Endothelial cell of umbilical vein (primary cell): ENCODE measurements around the gene PCDHB10. TPM values are rescaled to one million over a fixed set of nuclear protein-coding genes. Genes with fewer than 3 reads are reported as not detected.
A peak's percentile ranks its signal among the peaks of the same experiment; 100 is the strongest.
"Not testable (repeated sequence)": the region's sequence is repeated elsewhere in the genome, so short reads cannot be mapped to it uniquely, and the experiment has no call there.

Experiments
- BruUV-seq: library from RNA; stranded (reverse); fragments of 400-500 nt; replicated peaks from 2 replicates; lab custom pipeline; 2021; lab: Mats Ljungman, UMichigan
- CTCF ChIA-PET: fragments of 300-600, 350-600 bp; sonication (Branson Sonifier 250); formaldehyde crosslinking; loops from one replicate; lab custom pipeline; 2021; ENCODE audit warnings: antibody characterized with exemption, inconsistent platforms; lab: Charles Lee
- POLR2A ChIA-PET: fragments of 300-600, 350-600 bp; sonication (Branson Sonifier 250); formaldehyde crosslinking; loops from one replicate; lab custom pipeline; 2021; ENCODE audit warnings: antibody characterized with exemption, inconsistent platforms; lab: Charles Lee
- DNase-seq: peaks from one replicate; pipeline ENCODE4 v3.0.0-alpha.2; 2011; ENCODE audit warnings: low read depth, low spot score
- FAIRE-seq: peaks from 2 replicates; lab custom pipeline; 2011; peaks lifted over from hg19 to GRCh38; lab: Jason Lieb, UNC
- H2AFZ ChIP-seq: 2 replicates; pipeline ENCODE4 v1.6.0; 2012; ENCODE audit warnings: low read depth, low read length, control low read depth, inconsistent platforms
- H3K27ac ChIP-seq: 2 replicates; pipeline ENCODE4 v1.5.1; 2011; ENCODE audit warnings: low read depth, mild to moderate bottlenecking, control low read depth, low read length, moderate library complexity; ENCODE audit not compliant: insufficient read depth
- H3K27me3 ChIP-seq, 2 experiments: 2 replicates each; pipeline versions ENCODE4 v1.6.0 to v1.6.1; 2011; ENCODE audit warnings: low read length in 2 of 2, mixed read lengths in 1 of 2; ENCODE audit not compliant: control insufficient read depth in 2 of 2, insufficient read depth in 2 of 2
- H3K36me3 ChIP-seq, 2 experiments: 2 replicates in 1 of 2; 3 replicates in 1 of 2; pipeline ENCODE4 v1.5.1; 2011; ENCODE audit warnings: low read length in 2 of 2, mild to moderate bottlenecking in 1 of 2, moderate library complexity in 1 of 2; ENCODE audit not compliant: control insufficient read depth in 2 of 2, insufficient read depth in 2 of 2; ENCODE audit errors: extremely low read depth in 1 of 2
- H3K4me1 ChIP-seq: 3 replicates; pipeline ENCODE4 v1.5.1; 2011; ENCODE audit warnings: mild to moderate bottlenecking, low read length; ENCODE audit not compliant: control insufficient read depth, insufficient read depth; ENCODE audit errors: extremely low read depth
- H3K4me2 ChIP-seq: 2 replicates; pipeline ENCODE4 v1.6.1; 2011; ENCODE audit warnings: low read length, control low read depth, mixed read lengths; ENCODE audit not compliant: insufficient read depth
- H3K4me3 ChIP-seq, 3 experiments: fragments of 200-600 bp in 1 of 3; sonication (generic), shearing (Covaris generic) in 1 of 3; replicated peaks in 1 of 3; 2 replicates each; pipeline ENCODE4 v1.5.1; 2011 to 2016; ENCODE audit warnings: control low read depth in 3 of 3, low read length in 3 of 3, mild to moderate bottlenecking in 2 of 3, inconsistent platforms in 1 of 3, low read depth in 1 of 3, moderate library complexity in 1 of 3; ENCODE audit not compliant: insufficient read depth in 1 of 3
- H3K79me2 ChIP-seq: 2 replicates; pipeline ENCODE4 v1.6.0; 2012; ENCODE audit warnings: low read length, inconsistent platforms; ENCODE audit not compliant: control insufficient read depth, insufficient read depth
- H3K9ac ChIP-seq: replicated peaks from 2 replicates; pipeline ENCODE3; 2011; ENCODE audit warnings: low read length, control low read depth; ENCODE audit not compliant: insufficient read depth; ENCODE audit errors: extremely low read depth
- H3K9me1 ChIP-seq: replicated peaks from 3 replicates; pipeline ENCODE4 v1.6.0; 2011; ENCODE audit warnings: mild to moderate bottlenecking, low read length; ENCODE audit not compliant: control insufficient read depth, insufficient read depth; ENCODE audit errors: extremely low read depth
- H3K9me3 ChIP-seq: replicated peaks from 2 replicates; pipeline ENCODE4 v1.5.1; 2012; ENCODE audit warnings: low read length, inconsistent platforms; ENCODE audit not compliant: control insufficient read depth, insufficient read depth
- H4K20me1 ChIP-seq: replicated peaks from 2 replicates; pipeline ENCODE3; 2011; ENCODE audit warnings: mild to moderate bottlenecking, low read length; ENCODE audit not compliant: control insufficient read depth, insufficient read depth; ENCODE audit errors: extremely low read depth
- dilution Hi-C: fragments of 300-500 bp; cut with MboI; formaldehyde crosslinking; loops from one replicate; pipeline ENCODE4 v1.15.0; 2019; ENCODE audit warnings: low sequenced_read_pairs; ENCODE audit not compliant: extremely low pct_ligation_motif_present
- intact Hi-C: fragments of 100-400 bp; cut with micrococcal nuclease; formaldehyde crosslinking; loops from one replicate; pipeline ENCODE4 v1.10.0; 2022
- polyA plus RNA-seq, 4 experiments: library from polyadenylated mRNA; depleted of rRNA in 3 of 4; stranded (reverse) in 3 of 4; unstranded in 1 of 4; fragments of >200 nt; gene quantifications; 2 replicates each; pipeline versions ENCODE4 v1.2.1 to v1.2.3, GENCODE V29; 2011 to 2012; ENCODE audit warnings: missing spikeins in 1 of 4
- total RNA-seq: library from RNA; stranded (reverse); gene quantifications from 2 replicates; pipeline ENCODE4 v1.2.3, GENCODE V29; 2021

The PCDHB10 gene
- total and polyA plus RNA-seq, 2 donors (not counting 3 experiments of a cell fraction or from before 2014, with no cell fraction given), result 0.51 to 0.62 TPM

GRCh38 chr5:141210849-141211248 lies 18.7 kb downstream of the PCDHB10 start:
- H3K27ac ChIP-seq, H2AFZ ChIP-seq, H3K27me3 ChIP-seq, H3K79me2 ChIP-seq, CTCF ChIA-PET, H3K9me1 ChIP-seq, FAIRE-seq, H3K9ac ChIP-seq, POLR2A ChIA-PET, DNase-seq, H3K4me1 ChIP-seq, dilution Hi-C loops, H3K4me3 ChIP-seq, H4K20me1 ChIP-seq, H3K9me3 ChIP-seq, BruUV-seq, H3K4me2 ChIP-seq, intact Hi-C loops, H3K36me3 ChIP-seq: not testable (repeated sequence)

- H4K20me1 ChIP-seq, intact Hi-C loops, H3K27ac ChIP-seq, H3K9ac ChIP-seq, POLR2A ChIA-PET, H3K27me3 ChIP-seq, H3K4me3 ChIP-seq, H3K4me2 ChIP-seq, H2AFZ ChIP-seq, H3K36me3 ChIP-seq, H3K9me1 ChIP-seq, H3K4me1 ChIP-seq, dilution Hi-C loops, H3K9me3 ChIP-seq, H3K79me2 ChIP-seq: not testable (repeated sequence)
- peak; percentile 44 for DNase-seq
- CTCF ChIA-PET, result interaction anchor here (0.9 to 1.3 kb wide), 3 partner anchors 204 to 350 kb away, joined by 3 to 6 read pairs (median 3); partner anchors contain the start of gene PCDHGB7
- peak; percentile 69 for FAIRE-seq
- TSS peak; percentile 24 for BruUV-seq
Measured at GRCh38 chr5:141213656-141214339, 21.6 kb downstream of the PCDHB10 start, which contains the start of gene PCDHB13. Gene PCDHB13, plus strand, starts transcription at chr5:141213919. Its CDS starts 205 bp downstream, at chr5:141214124.

- H3K4me3 ChIP-seq, result not testable (repeated sequence)
Measured at GRCh38 chr5:141214583-141214982, 22.4 kb downstream of the PCDHB10 start.

GRCh38 chr5:141215504-141215903 lies 23.4 kb downstream of the PCDHB10 start:
- H3K27me3 ChIP-seq, H3K4me3 ChIP-seq, H3K4me2 ChIP-seq, H3K9me1 ChIP-seq, H3K9me3 ChIP-seq, FAIRE-seq, dilution Hi-C loops, CTCF ChIA-PET, H2AFZ ChIP-seq, H3K27ac ChIP-seq, H3K36me3 ChIP-seq, BruUV-seq, intact Hi-C loops, H3K9ac ChIP-seq, DNase-seq, H3K79me2 ChIP-seq, POLR2A ChIA-PET, H3K4me1 ChIP-seq, H4K20me1 ChIP-seq: not testable (repeated sequence)

More at GRCh38 chr5:141214583-141214982, 22.4 kb downstream of the PCDHB10 start:
- CTCF ChIA-PET, result interaction anchor here (0.6 kb wide), 1 partner anchor 36 kb away, joined by 3 read pairs; no protein-coding TSS in a partner anchor
- FAIRE-seq, H3K27me3 ChIP-seq, H3K4me2 ChIP-seq, H3K36me3 ChIP-seq, DNase-seq, H3K9me3 ChIP-seq, dilution Hi-C loops, H3K79me2 ChIP-seq, intact Hi-C loops, H3K9me1 ChIP-seq, H3K9ac ChIP-seq, BruUV-seq, H2AFZ ChIP-seq, H4K20me1 ChIP-seq, H3K4me1 ChIP-seq, POLR2A ChIA-PET, H3K27ac ChIP-seq: not testable (repeated sequence)
